ENCODE results near the gene LRRC32. TPM values are rescaled to one million over a fixed set of nuclear protein-coding genes. Genes with fewer than 3 reads are reported as not detected.

The LRRC32 gene
- total RNA-seq, 1 experiment from 2014 or later = 0.46 TPM

DNA sequence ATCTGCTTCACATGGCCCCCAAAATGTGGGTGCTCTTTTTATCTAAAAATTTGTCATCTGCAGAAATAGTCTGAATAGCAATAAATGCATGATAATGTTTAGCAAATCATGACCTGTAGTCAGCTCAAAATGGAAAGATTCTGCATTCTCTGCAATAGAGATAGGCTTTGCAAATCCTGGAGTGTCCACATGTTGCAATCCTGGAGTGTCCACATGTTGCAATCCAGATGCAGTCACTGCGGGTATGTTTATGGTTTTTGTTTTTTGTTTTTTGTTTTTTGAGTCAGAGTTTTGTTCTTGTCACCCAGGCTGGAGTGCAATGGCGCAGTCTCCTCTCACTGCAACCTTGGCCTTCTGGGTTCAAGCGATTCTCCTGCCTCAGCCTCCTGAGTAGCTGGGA is 20.2 kb upstream of the LRRC32 start:
- H3K4me1 Mint-ChIP-seq = peaks cover 14 to 17% of the 10 kb centered on the region in 2 experiments
- no peak overlapping the region for H4K5ac ChIP-seq (ENCODE audit: insufficient read length, low read depth, low read length)
- no peak overlapping the region for H2AK5ac ChIP-seq (ENCODE audit: insufficient read length, low read length)
- DNase-seq = no peak
- H3K18ac ChIP-seq (ENCODE audit: insufficient read length, low read depth, low read length) = no peak overlapping the region
- no peak overlapping the region for H2BK20ac ChIP-seq (ENCODE audit: low read depth, low read length, poor library complexity, severe bottlenecking)
- no peaks in the 10 kb centered on the region for H3K36me3 Mint-ChIP-seq (ENCODE audit: insufficient read depth in 1 of 3, low read depth in 3 of 3)
- no peak overlapping the region for H2BK12ac ChIP-seq (ENCODE audit: insufficient read length, low read depth, low read length)
- H4K8ac ChIP-seq (replicated peaks; ENCODE audit: insufficient read length, low read depth, low read length) = no peak overlapping the region
- H3T11ph ChIP-seq (ENCODE audit: low read length) = no peak overlapping the region
- no peak overlapping the region for H3K27ac Mint-ChIP-seq
- no peaks in the 10 kb centered on the region for H3K79me1 ChIP-seq (ENCODE audit: insufficient read depth, low read depth, low read length, poor library complexity, severe bottlenecking)
- no peak overlapping the region for H2BK15ac ChIP-seq (ENCODE audit: low read depth, low read length)
- no peaks in the 10 kb centered on the region for H3K79me2 ChIP-seq (ENCODE audit: insufficient read depth, low read length)
- H3K4me3 Mint-ChIP-seq = no peak overlapping the region
- no peak overlapping the region for H4K91ac ChIP-seq (ENCODE audit: insufficient read length, low read depth, low read length)
- no peaks in the 10 kb centered on the region; a peak in 1 of 5 replicates for H3K9me3 Mint-ChIP-seq
- H3K9ac ChIP-seq (ENCODE audit: extremely low read depth, insufficient read length, low read length) = no peak overlapping the region
- H3K23me2 ChIP-seq (ENCODE audit: insufficient read length, low read depth, low read length, poor library complexity, severe bottlenecking) = no peaks in the 10 kb centered on the region
- H2BK120ac ChIP-seq (ENCODE audit: low read depth, low read length, poor library complexity, severe bottlenecking) = no peak overlapping the region
- no peak overlapping the region for H2BK5ac ChIP-seq (ENCODE audit: insufficient read length, low read length)
- no CpG with 5 or more reads among the region's 3 CpGs for WGBS (ENCODE audit: extremely low coverage, insufficient read length, low lambda C conversion rate)
- no peaks in the 10 kb centered on the region for H3K27me3 ChIP-seq (ENCODE audit: insufficient read depth, low read length)
- H3K4me1 ChIP-seq (ENCODE audit: insufficient read depth, low read length) = peaks cover 3% of the 10 kb centered on the region; the same call in 1 of the 2 replicates
- no peak overlapping the region for H3K23ac ChIP-seq (ENCODE audit: insufficient read length, low read depth, low read length)
- H3K4me2 ChIP-seq (ENCODE audit: insufficient read depth, insufficient read length, low read length) = no peak overlapping the region
- H3K14ac ChIP-seq (ENCODE audit: insufficient read depth, low read length) = no peak overlapping the region
- H2AFZ ChIP-seq (ENCODE audit: low read length) = no peak overlapping the region
- TF ChIP-seq, protein P1, sequence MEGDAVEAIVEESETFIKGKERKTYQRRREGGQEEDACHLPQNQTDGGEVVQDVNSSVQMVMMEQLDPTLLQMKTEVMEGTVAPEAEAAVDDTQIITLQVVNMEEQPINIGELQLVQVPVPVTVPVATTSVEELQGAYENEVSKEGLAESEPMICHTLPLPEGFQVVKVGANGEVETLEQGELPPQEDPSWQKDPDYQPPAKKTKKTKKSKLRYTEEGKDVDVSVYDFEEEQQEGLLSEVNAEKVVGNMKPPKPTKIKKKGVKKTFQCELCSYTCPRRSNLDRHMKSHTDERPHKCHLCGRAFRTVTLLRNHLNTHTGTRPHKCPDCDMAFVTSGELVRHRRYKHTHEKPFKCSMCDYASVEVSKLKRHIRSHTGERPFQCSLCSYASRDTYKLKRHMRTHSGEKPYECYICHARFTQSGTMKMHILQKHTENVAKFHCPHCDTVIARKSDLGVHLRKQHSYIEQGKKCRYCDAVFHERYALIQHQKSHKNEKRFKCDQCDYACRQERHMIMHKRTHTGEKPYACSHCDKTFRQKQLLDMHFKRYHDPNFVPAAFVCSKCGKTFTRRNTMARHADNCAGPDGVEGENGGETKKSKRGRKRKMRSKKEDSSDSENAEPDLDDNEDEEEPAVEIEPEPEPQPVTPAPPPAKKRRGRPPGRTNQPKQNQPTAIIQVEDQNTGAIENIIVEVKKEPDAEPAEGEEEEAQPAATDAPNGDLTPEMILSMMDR (conservative IDR thresholded peaks at IDR 0.05) = no peak
- peaks cover 5% of the 10 kb centered on the region for H3K27me3 Mint-ChIP-seq (ENCODE audit: low read depth)
- H3K9me3 ChIP-seq (ENCODE audit: control insufficient read depth, low read depth, low read length) = no peaks in the 10 kb centered on the region
- no peaks in the 10 kb centered on the region for H4K20me1 ChIP-seq (ENCODE audit: control insufficient read depth, insufficient read depth, insufficient read length)
- no peak overlapping the region for H3K4ac ChIP-seq (ENCODE audit: low read depth, low read length)
- no peak overlapping the region for H3K27ac ChIP-seq (ENCODE audit: insufficient read length, low read depth, low read length)
- H3K56ac ChIP-seq (ENCODE audit: insufficient read length, low read depth, low read length) = no peak overlapping the region

Data from H9 (cell line).